ENCODE data around the gene GALNT5.

GRCh38 chr2:157329524-157329923, 72.0 kb downstream of the GALNT5 start:
- no peak for TF ChIP-seq ZNF776 (tag by site-specific recombination; IDR thresholded peaks at IDR 0.05; ENCODE audit: borderline replicate concordance)
- no peak for TF ChIP-seq CTCF (tag by site-specific recombination; IDR thresholded peaks at IDR 0.05)
- no peak for TF ChIP-seq ZNF791 (tag by site-specific recombination; IDR thresholded peaks at IDR 0.05)
- no peak for TF ChIP-seq GFI1B (tag by site-specific recombination; IDR thresholded peaks at IDR 0.05)
- TF ChIP-seq REPIN1 (tag by site-specific recombination; IDR thresholded peaks at IDR 0.05; ENCODE audit: low read depth), result no peak
- TF ChIP-seq, protein P1, sequence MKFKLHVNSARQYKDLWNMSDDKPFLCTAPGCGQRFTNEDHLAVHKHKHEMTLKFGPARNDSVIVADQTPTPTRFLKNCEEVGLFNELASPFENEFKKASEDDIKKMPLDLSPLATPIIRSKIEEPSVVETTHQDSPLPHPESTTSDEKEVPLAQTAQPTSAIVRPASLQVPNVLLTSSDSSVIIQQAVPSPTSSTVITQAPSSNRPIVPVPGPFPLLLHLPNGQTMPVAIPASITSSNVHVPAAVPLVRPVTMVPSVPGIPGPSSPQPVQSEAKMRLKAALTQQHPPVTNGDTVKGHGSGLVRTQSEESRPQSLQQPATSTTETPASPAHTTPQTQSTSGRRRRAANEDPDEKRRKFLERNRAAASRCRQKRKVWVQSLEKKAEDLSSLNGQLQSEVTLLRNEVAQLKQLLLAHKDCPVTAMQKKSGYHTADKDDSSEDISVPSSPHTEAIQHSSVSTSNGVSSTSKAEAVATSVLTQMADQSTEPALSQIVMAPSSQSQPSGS (tag by site-specific recombination; IDR thresholded peaks at IDR 0.05; ENCODE audit: low read depth), result no peak
- TF ChIP-seq ZNF514 (tag by site-specific recombination; IDR thresholded peaks at IDR 0.05), result no peak
- no peak for TF ChIP-seq ZNF558 (tag by site-specific recombination; IDR thresholded peaks at IDR 0.05)
- TF ChIP-seq, protein P2, sequence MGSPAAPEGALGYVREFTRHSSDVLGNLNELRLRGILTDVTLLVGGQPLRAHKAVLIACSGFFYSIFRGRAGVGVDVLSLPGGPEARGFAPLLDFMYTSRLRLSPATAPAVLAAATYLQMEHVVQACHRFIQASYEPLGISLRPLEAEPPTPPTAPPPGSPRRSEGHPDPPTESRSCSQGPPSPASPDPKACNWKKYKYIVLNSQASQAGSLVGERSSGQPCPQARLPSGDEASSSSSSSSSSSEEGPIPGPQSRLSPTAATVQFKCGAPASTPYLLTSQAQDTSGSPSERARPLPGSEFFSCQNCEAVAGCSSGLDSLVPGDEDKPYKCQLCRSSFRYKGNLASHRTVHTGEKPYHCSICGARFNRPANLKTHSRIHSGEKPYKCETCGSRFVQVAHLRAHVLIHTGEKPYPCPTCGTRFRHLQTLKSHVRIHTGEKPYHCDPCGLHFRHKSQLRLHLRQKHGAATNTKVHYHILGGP (tag by site-specific recombination; IDR thresholded peaks at IDR 0.05), result no peak
- no peak for TF ChIP-seq ZNF214 (tag by site-specific recombination; IDR thresholded peaks at IDR 0.05; ENCODE audit: borderline replicate concordance)

Measured in HEK293 (cell line).